Hematopoietic multipotent progenitor cell treated with erythropoietin and hydrocortisone succinate and interleukin-3 and kit ligand, for 6 days (in vitro differentiated cells): Measurements from ENCODE around the gene RSPO4.
A peak's percentile ranks its signal among the peaks of the same experiment; 100 is the strongest.

Source experiments
- DNase-seq: peaks from one replicate; pipeline ENCODE4 v3.0.0-alpha.2; 2015

The RSPO4 gene

DNA sequence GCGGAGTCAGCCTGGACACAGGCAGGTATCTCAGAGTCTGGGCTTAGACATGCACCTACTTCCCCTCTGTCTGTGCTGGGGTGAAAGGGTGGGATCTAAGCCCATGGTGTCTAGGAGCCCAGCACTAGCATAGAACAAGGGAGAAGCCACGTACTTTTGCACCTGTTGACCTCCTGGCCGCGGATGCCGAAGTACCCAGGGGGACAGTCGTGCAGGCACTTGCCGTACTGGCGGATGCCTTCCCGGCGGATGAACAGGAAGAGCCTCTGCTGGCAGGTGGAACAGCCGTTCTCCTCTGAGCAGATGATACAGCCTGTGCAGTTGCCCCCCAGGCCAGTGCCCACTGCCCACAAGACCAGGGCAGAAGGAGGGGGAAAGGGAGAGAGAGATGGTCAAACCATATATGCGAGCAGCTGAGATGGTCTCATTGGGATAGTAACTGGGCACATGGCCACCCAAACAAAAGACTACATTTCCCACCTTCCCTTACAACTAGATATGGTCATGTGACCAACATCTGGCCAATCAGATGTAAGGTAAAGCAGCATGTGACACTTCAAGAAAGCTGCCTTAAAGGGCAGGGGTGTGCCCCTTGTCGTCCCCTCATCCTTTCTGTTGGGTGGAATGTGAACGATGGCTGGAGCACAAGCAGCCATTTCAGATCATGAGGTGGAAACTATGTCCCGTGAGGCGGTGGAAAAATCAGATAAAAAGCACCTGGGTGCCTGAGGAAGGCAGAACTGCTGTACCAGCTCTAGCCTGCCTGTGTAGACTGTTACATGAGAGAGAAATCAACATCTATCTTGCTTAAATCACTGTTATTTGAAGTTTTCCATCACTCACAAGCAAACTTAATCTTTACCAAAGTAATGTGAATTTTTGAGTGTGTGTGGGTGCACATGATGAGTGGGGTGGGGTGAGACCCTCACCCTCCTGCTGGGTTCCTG, 34.0 kb downstream of the RSPO4 start:
- DNase-seq = peak; percentile 65

DNA sequence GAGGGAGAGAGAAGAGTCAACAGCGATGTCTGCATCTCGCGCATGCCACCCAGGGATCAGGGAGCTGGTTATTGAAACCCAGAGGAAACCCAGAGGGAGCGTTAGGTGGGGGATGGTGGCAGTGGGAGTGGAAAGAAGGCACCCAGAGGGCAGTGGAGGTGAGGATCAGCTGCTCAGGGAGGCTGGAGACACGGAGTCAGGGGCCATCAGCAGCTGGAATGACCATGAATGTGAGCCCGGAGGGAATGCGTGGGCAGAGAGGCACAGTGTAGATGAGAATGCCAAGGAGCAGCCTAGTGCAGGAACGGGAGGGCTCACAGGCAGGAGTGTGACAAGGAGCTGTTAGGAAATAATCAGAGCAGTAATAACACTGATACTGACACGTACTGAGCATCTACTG, 36.2 kb downstream of the RSPO4 start:
- DNase-seq = no peak

DNA sequence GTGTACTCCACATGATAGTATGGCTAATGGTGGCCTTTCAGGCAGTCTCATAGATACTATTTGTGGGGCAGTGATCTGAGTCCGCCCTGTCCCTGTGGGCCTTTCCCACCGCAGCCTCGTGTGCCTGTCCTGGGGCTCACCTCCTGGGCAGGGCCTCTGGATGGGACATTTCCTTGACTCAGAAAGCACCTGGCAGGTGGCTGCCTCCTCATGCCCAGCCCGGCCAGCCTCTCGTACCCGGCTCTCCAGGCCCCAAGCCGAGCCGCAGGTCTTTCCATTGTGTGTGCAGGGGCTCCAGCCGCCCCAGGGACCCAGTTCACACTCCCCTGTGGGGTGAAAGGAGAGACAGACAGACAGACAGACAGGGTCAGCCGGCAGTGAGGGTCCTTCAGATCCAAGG, 38.3 kb downstream of the RSPO4 start:
- DNase-seq = no peak

DNA sequence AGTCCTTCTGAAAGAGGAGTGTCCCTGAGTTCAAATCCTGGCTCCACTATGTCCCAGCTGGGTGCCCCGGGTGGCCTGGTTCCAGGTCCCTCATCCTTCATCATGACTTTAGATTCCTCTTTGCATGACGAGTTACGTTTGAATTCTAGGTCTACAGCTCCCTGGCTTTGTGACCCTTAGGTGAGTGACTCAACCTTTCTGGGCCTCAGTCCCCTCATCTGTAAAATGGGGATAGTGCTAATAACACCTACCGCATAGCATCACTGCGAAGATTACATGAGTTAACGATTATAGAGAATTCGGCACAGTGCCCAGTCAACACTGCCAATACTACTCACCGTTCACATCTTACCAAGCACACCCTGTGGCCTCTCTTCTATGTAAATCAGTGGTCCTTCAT, 39.4 kb downstream of the RSPO4 start:
- DNase-seq = no peak

DNA sequence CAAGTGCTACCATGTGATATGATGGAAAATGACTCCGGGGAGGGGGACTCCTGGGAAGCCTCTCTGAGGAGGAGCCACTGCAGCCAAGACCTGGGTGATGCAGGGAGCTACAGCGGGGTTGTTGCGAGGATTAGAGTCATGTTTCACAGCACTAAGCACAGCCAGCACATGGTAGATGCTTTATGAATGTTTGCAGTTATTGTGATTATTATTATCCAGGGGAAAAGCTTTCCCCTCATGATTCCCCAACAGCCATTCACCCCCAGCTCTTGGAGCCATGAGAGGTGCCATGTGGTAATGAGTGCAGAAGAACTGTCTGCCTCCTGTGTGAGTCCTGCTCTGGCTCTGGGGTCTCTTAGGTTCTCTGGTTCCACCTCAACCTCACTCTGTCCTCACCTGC, 39.9 kb downstream of the RSPO4 start:
- no peak for DNase-seq

DNA sequence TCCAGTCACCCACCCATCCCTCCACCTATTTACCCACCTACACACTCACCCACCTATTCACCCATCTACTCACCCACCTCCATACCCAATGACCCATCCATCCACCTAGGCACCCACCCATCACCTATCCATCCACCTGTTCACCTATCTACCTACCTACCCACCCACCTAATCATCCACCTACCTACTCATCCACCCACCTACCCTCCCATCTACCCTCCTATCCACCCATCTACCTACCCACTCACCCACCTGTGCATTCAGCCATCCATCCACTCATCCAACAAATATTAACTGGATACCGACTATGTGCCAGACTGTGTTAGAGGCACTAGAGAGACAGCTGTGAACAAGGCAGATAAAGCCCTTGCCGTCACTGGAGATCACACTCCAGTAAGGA, 40.3 kb downstream of the RSPO4 start:
- DNase-seq = no peak

DNA sequence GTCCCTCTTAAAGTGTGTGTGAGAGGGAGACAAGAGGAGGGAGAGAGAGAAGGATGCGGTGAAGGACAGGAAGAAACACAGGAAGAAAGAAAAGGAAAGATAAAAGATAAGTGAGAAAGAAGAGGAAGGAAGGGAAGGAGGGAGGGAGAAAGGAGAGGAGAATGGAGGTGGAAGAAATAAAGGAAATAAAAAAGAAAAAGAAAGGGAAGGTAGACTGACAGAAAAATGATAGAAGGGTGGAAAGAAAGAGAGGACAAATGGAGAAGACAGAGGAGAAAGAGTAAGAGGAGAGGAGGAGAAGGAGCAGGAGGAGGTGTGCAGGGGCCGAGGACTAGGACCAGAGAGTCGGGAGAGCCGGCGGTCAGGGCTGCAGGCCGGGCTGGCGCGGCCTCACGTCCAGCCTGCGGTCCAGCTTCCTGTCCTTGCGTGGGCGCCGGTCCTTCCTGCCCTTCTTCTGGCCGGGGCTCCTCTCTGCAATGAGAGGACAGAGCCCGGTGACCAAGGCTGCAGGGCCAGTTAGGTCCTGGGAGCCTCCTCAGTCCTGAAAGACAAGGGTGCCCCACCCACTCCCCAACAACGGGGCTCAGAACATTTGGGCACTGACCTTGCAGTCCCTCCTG, 42.0 kb downstream of the RSPO4 start:
- no peak for DNase-seq

DNA sequence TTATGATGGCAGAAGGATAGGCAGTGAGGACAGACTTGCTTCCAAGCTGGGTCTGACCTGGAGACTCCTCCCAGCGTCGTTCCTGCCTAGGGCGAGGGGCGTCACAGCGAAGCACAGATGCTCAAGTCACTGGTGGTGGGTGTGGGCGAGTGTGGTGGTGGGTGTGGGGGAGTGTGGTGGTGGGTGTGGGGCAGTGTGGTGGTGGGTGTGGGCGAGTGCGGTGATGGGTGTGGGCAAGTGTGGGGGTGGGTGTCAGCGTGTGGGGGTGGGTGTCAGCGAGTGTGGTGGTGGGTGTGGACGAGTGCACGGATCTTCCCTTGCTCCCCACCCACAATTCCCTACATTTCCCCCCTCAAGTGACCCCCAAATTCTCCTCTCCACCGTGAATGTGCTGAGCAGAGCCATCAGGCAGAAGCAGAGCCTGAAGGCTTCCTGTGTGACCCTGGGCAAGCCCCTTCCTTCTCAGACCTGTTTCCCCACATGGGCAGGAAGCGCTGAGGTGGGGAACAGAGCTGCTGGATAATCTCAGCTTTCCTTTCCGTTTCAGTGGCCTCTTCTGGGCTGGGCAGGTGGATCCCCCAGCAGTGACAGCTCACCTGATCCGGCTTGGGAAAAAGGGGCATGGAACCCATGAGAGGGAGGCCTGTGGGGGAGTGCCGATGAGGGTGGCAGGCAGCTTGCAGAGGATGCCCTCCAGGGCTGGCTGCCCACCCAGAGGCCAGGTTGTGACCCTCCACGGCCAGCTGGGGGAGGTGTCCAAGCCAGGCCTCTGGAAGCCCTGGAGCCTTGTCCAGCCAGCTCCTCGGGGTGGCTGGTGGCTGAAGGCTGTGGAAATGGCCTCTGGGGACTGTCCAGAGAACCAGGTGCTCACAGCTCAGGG, 42.9 kb downstream of the RSPO4 start:
- no peak for DNase-seq

DNA sequence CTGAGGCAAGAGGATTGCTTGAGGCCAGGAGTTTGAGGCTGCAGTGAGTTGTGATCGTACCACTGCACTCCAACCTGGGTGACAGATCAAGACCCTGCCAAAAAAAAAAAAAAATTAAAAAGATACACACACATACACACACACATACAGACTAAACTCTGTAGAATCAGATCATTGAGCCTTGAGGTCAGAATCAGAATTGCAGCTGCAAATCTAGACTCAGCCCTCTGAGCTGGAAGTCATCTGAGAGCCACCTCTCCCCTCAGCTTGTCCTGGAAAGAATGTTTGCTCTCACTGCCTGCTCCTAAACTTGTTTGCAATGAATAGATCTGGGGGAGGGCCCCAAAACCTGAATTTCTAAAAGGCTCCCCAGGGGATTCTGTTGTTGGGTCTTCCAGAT, 44.6 kb downstream of the RSPO4 start:
- peak; percentile 20 for DNase-seq

DNA sequence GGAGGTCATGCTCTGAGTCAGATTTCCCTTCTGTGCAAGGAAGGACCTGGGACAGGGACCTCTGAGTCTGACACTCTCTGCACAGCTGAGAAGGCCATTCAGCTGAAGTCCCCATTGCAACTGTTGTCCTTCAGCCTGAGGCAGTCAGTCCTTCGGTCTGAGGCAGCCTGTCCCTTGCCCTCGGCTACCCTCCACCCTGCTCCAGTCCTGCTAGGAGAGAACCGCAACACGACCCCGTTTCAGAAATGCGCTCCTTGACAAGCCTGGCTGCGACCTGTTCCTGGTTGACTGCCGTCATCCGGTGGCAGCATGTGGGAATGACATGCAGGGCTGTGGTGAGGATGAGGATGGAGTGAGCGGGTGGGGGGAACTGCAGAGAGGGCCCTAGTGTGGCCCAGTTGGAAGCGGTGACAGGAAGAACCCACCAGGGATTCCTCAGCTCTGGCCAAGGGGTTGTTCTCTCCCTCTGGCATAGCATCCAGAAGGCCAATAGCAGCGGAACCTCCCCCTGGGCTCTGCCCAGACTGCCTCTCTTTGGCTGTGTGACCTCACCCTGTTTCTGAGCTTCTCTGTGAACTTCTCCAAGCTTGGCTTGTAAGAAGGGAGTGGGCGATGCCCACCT, 45.7 kb downstream of the RSPO4 start:
- peak; percentile 83 for DNase-seq

DNA sequence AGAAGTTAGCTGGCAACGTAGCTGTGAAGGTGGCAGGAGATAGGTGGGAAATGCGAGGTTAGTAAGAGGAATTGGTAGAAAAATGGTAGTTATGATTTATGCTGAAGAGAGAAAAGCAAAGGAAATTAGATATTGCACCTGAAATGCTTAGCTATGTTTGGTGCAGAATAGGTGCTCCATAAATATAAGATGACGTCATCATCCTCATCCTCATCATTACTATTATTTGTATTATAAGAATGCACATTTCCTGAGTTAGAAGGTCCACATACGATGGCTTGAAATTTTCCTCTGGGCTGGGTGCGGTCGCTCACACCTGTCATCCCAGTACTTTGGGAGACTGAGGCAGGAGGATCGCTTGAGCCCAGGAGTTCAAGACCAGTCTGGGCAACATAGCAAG, 46.5 kb downstream of the RSPO4 start:
- DNase-seq = no peak

DNA sequence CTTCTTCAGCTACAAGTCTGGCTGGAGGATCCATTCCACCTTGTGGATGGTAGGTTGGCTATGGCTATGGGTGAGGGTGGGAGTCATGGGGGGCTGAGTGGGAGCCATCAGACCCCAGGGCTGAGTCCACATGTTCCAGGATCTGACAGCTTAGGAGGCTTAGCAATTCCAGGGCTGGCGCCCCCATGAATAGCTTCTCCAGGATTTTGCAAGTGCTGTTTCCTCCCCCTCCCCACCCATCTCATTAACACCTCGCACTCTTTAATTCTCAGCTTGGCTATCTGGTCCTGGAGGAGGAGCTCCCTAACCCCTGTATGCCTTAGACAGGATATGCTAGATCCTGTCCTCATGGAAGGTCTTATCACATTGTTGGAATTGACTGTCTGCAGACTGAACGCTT, 47.0 kb downstream of the RSPO4 start:
- no peak for DNase-seq

DNA sequence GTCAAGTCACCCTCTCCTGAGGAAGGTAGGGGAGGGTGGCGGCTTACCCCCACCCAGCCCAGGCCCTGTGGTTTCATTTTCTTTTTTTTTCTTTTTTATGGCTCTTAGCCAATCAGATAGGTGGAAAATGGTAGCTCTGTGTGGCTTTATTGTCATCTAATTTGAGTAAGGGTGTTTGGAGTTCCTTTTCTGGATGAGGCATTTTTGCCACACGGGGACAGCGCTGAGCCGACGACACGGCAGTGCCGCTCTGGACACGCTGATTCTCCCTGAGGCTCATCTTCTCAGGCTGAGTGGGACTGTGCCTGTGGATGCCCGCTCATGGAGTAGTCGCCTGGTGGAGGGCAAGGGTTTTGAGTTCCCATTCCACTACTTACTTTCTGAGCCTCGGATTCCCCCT, 48.4 kb downstream of the RSPO4 start:
- peak; percentile 16 for DNase-seq

DNA sequence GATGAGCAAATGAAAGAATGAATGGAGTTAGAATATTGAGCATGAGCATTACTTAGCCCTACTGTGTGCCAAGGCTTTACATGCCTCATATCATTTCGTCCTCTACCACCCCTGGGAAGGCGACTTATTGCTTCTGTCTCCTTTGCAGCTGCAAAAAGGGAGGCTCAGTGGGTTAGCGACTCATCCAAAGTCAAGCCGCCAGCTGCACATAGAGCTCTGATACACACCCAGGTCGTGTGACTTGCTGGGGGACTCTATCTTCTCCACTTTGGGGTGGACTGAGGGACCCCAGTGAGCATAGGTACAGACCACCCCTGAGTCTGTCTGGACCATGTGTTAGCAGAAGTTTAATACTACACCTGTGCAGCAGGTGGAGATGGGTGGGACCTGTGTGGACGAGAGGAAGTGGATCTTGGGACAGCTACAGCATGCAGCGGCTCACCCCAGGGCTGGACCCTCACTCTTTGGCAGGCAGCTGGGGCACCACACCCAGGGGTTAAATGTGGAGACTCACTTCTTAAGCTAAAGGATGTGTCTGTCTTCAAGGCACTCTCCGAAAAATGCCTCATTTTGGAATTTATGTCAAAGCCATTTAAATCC, 49.8 kb downstream of the RSPO4 start:
- DNase-seq = peak; percentile 16

DNA sequence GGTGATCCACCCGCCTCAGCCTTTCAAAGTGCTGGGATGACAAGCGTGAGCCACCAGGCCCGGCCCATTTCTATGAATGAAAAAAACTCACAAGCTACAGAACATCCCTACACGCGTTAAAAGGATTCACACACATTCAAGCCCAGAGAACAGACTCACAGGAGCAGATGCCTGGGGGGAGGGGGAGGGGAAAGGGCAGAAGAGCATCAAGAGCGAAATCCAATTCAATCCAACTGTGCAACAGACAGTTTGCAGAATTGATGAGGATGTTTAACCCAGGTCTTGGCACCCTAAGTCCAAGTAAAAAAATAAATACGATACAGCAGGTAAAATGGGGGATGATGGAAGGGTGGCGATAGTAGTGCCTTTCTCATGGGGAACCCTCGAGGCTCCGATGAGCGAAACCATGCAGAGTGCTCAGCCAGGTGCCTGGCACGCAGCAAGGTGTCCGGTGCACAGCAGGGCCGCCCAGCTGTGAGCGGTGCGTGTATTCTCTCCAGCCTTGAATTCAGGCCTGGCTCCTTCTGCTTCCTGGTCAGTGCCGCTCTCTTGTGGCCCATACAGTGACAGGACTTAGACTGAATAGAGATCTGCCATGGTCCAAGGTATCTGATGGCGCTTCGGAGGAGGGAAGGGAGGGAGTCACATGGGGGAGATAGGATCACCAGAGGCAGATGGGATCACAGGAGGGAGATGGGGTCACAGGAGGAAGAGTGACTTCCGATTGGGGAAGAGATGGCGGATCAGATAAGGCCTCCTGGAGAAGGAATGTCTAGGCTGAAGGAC, 50.5 kb downstream of the RSPO4 start:
- no peak for DNase-seq

DNA sequence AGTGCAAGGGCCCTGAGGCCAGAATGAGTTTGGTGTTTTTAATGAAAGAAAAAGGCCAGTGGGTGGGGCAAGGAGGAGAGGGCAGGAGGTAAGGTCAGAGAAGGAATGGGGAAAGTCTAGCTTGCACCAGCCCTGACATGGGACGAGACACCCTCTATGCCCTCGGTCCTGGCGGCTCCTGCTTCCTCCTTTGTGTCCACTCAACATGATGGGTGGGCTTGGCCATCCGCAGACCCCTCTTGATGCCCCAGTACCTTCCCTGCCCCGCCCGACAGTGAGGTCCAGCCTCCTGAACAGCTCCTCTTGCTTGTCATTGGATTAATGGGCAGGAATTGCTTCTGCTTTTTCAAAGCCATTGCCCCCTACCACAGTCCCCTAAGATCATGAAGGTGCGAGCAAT, 52.4 kb downstream of the RSPO4 start:
- DNase-seq = no peak

DNA sequence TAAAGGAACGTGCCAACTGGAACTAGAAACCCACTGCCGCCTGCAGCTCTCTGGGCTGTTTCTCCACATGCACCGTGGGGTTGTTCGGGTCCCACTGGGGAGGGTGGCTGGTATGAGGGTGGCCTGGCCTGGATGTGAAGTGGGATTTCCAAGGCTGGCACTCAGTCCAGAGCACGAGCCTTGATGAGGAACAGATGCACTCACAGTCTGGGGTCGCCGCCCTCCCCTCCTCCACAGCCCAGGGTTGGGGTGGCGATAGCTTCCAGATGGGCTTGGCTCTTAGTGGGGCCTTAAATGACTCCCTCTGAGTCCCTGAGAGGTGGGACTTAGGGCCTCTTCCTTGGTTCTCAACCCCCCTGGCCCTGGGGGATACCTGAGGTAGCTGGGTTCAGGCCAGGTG, 55.3 kb downstream of the RSPO4 start:
- no peak for DNase-seq

DNA sequence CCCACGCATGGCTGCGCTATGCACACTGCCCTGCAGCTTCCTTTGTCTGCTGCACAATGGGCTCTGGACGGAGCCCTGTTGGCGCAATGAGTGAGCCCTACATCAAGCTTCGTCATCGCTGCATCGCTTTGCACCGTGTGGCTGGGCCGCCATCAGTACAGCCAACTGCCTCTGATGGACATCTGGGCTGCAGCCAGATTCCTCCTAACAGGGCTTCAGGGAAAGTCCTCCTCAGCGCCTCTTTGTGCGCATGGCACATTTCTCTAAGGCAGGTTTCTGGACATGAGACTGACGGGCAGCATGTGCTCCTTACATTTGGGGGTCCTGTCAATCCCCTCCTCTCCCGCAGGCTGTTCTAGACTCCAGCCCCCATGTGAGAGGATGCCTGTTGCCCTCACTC, 56.3 kb downstream of the RSPO4 start:
- DNase-seq = no peak

DNA sequence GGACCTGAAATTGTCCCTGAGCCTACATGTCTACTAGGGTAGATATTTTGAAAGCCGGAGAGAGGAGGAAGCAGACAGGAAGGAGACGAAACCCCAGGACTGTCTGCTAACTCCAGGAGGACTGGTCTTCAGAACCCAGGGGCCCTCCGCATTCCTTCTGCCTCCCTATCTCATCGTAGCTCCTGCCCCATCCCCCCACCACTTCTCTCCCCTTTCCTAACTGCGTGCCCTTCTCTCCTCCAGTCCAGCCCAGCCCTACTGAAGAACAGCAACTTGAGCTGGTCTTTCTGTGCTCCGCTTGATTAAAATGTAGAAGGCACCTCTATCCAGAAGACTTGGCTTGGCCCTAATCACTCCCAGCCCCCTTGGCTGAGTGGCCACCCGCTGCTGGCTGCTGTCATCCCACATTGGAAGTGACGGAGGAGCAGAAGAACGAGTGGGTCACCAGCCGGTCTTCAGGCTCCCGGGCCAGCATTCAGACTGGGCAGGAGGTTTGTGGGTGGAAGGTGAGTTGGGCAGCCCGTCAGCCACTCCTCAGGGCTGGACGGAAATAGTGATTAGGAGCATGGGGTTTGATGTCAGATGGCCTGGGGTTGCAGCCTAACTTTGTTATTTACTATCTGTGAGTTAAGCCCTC, 57.2 kb downstream of the RSPO4 start:
- DNase-seq = no peak

DNA sequence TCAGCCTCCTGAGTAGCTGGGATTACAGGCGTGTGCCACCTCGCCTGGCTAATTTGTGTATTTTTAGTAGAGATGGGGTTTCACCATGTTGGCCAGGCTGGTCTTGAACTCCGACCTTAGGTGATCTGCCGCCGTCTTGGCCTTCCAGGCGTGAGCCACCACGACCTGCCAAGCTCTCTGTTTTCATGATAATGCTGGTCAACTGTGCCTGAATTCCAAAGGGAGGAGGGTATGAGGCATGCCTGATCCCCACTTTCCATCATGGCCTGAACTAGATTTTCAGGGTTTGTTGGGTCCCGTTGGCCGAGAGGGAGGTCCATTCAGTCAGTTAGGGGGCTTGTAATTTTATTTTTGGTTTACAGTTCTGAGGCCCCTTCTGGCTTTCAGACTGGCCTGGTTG, 58.0 kb downstream of the RSPO4 start:
- DNase-seq = no peak

DNA sequence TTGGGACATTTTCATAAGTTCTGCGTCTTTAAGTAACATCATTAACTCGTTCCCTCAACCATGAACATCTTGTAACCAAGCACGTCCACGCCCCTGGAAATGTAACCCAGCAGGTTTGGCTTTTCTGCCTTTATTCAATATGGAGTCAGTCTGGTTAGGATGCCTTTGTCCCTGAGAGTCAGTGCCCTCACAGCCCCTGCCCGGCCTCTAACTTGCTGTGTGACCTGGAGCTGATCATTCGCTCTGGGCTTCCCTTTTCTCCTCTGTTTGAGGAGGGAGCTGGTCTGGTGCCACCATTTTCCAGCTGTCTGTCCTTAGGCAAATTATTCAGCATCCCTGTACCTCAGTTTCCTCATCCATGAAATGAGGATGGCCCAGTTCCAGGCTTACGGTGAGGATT, 59.5 kb downstream of the RSPO4 start:
- DNase-seq = no peak
